ENCODE measurements around the gene CPA1.

The CPA1 gene

GRCh38 chr7:130379921-130380860 lies at the start of gene CPA1:
CPA1 (plus strand) TSS chr7:130380494; CDS start chr7:130380521, 27 bp downstream.
- DNase-seq (ENCODE audit: low read depth, low spot score), result no peak

GRCh38 chr7:130332259-130333053 lies 47.8 kb upstream of the CPA1 start:
- no peak for DNase-seq (ENCODE audit: low read depth, low spot score)

GRCh38 chr7:130333832-130334231 lies 46.5 kb upstream of the CPA1 start:
- no peak for DNase-seq (ENCODE audit: low read depth, low spot score)

- DNase-seq (ENCODE audit: low read depth, low spot score), result no peak
Measured at GRCh38 chr7:130334274-130334673, 46.0 kb upstream of the CPA1 start.

GRCh38 chr7:130337410-130337971 lies 42.8 kb upstream of the CPA1 start:
- DNase-seq (ENCODE audit: low read depth, low spot score), result no peak

- DNase-seq (ENCODE audit: low read depth, low spot score), result no peak
Measured at GRCh38 chr7:130338233-130338632, 42.1 kb upstream of the CPA1 start.

- DNase-seq (ENCODE audit: low read depth, low spot score), result no peak
Measured at GRCh38 chr7:130341882-130342281, 38.4 kb upstream of the CPA1 start.

- no peak for DNase-seq (ENCODE audit: low read depth, low spot score)
Measured at GRCh38 chr7:130342701-130343380, 37.5 kb upstream of the CPA1 start.

GRCh38 chr7:130344271-130344866 lies 35.9 kb upstream of the CPA1 start, which contains the start of gene CPA5:
CPA5 (plus strand) TSS chr7:130344816; CDS start chr7:130346486, 1,670 bp downstream.
- no peak for DNase-seq (ENCODE audit: low read depth, low spot score)

GRCh38 chr7:130345136-130345535 lies 35.2 kb upstream of the CPA1 start:
- DNase-seq (ENCODE audit: low read depth, low spot score), result no peak

- no peak for DNase-seq (ENCODE audit: low read depth, low spot score)
Measured at GRCh38 chr7:130345725-130346124, 34.6 kb upstream of the CPA1 start.

GRCh38 chr7:130346177-130346905 lies 34.0 kb upstream of the CPA1 start:
- no peak for DNase-seq (ENCODE audit: low read depth, low spot score)

GRCh38 chr7:130346941-130347340 lies 33.4 kb upstream of the CPA1 start:
- no peak for DNase-seq (ENCODE audit: low read depth, low spot score)

- DNase-seq (ENCODE audit: low read depth, low spot score), result no peak
Measured at GRCh38 chr7:130349911-130350782, 30.1 kb upstream of the CPA1 start.

- DNase-seq (ENCODE audit: low read depth, low spot score), result no peak
Measured at GRCh38 chr7:130350945-130351790, 29.1 kb upstream of the CPA1 start.

- DNase-seq (ENCODE audit: low read depth, low spot score), result no peak
Measured at GRCh38 chr7:130351791-130352090, 28.6 kb upstream of the CPA1 start.

- DNase-seq (ENCODE audit: low read depth, low spot score), result no peak
Measured at GRCh38 chr7:130352194-130353074, 27.9 kb upstream of the CPA1 start.

- DNase-seq (ENCODE audit: low read depth, low spot score), result no peak
Measured at GRCh38 chr7:130353196-130353595, 27.1 kb upstream of the CPA1 start.

Data from smooth muscle cell of the brain vasculature (primary cell).